Activated gamma-delta T cell treated with anti-CD3 and anti-CD28 coated beads, Interleukin-2, amount 50 U/mL, for 16 hours (primary cell): ENCODE results near the gene APOL4.
"Not testable (repeated sequence)": the region's sequence is repeated elsewhere in the genome, so short reads cannot be mapped to it uniquely, and the experiment has no call there.

Experiments
- DNase-seq: peaks from one replicate; pipeline ENCODE4 v3.0.0-alpha.2; 2020; ENCODE audit warnings: low read depth

APOL4 gene

DNA sequence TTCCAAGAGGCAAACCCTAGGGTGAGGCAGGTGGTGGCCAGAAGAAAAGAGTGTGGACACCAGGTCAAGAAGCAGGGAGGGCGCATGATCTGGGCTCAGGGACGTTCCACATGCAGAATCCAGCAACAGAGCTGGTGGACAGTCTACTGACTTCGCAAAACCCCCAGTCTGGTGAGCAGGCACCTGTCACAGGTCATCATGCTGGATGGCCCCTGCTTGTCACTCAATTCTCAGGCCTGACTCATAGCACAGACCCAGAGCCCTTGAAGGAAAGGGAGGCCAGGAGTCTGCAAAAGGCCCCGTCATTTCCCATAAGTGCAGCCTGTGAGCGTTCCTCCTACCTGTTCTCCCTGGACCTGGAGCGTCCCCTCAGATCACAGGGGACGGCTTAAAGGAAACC lies 18.2 kb downstream of the APOL4 start:
- no peak for DNase-seq

- no peak for DNase-seq
Observed at GRCh38 chr22:36182857-36183256, 18.8 kb downstream of the APOL4 start.

DNA sequence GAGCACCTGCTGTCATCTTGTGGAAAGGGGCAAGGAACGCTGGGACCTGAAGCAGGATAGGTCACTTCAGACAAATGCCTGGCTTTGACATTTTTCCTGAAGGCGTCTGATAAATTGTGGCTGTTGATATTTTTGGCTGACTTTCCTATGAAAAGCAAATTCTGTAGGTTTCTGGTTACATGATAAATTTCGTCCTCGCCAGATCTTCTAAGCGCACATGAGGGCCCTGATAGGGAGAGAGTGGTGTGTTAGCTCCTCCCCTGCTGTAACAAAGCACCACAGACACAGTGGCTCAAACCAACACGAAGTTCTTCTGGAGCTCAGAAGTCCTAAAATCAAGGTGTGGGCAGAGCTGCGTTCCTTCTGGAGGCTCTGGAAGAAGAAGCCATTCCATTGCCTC lies 19.6 kb downstream of the APOL4 start:
- DNase-seq, result no peak

GRCh38 chr22:36180928-36181327 lies 20.7 kb downstream of the APOL4 start:
- no peak for DNase-seq

GRCh38 chr22:36180038-36180880 lies 21.4 kb downstream of the APOL4 start:
- DNase-seq, result peak; percentile 84

- no peak for DNase-seq
Observed at GRCh38 chr22:36177160-36177559, 24.4 kb downstream of the APOL4 start.

DNA sequence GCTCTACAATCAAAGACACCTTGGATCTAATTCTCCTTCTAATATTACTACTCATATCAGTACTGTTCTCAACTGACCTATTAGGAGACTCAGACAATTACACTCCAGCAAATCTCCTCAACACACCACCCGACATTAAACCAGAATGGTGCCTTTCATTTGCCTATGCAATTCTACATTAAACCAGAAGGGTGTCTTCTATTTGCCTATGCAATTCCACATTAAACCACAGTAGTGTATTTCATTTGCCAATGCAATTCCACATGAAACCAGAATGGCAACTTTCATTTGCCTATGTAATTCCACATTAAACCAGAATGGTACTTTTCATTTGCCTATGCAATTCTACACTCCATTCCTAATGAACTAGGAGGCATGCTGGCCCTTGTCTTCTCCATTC lies 25.7 kb downstream of the APOL4 start:
- no peak for DNase-seq

- DNase-seq, result no peak
Observed at GRCh38 chr22:36171941-36172340, 29.7 kb downstream of the APOL4 start.

DNA sequence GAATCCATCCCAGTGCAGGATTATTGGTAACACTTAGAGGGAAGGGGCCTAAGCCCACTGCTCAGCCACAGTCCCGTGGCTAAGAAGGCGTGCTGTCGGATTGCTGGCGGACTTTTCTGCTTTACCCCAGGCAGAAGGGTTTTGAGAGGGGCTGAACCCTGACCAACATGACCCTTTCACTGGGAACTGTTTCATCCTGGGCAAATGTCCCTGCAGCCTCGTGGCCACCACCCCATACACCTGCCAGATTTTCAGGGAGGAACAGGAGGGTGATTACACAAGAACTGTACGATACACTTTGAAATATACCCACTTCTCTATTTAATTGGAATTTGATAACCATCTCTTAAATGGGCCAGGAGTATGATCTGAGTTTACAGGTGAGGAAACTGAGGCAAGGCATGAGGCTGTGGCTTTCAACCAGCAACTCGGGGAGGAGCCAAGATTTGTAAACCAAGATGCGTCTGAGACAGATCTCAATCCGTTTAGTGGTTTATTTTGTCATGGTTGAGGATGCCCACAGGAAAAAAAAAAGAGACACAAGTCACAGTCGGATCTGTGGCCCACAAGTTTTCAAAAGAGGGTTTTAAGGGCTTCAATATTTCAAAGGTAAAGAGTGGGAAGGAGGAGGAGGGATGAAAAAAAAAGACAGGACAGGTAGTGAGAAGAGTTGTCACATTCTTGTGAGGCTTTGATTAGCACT lies 34.9 kb downstream of the APOL4 start:
- no peak for DNase-seq

DNA sequence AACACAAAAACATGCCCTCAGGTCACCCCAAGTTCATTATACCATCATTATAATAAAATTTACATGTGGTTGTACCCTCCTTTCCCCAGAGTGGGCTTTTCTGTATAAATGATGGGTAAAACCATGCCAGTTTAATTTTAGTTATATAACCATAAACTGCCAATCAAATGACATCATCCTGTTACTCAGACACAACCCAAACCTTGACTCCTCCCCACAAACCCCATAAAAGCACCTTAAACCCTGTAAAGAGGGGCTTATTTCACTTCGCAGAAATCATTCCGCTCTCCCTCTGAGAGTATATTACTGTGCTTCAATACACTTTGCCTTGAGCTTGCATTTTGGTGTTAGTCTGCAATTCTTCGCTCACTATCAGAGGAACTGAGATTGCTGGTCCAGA lies 35.5 kb downstream of the APOL4 start:
- DNase-seq, result no peak

- DNase-seq, result no peak
Observed at GRCh38 chr22:36165141-36165540, 36.5 kb downstream of the APOL4 start.

- DNase-seq, result no peak
Observed at GRCh38 chr22:36164621-36165020, 37.0 kb downstream of the APOL4 start.

GRCh38 chr22:36163497-36163896 lies 38.1 kb downstream of the APOL4 start:
- DNase-seq, result no peak

DNA sequence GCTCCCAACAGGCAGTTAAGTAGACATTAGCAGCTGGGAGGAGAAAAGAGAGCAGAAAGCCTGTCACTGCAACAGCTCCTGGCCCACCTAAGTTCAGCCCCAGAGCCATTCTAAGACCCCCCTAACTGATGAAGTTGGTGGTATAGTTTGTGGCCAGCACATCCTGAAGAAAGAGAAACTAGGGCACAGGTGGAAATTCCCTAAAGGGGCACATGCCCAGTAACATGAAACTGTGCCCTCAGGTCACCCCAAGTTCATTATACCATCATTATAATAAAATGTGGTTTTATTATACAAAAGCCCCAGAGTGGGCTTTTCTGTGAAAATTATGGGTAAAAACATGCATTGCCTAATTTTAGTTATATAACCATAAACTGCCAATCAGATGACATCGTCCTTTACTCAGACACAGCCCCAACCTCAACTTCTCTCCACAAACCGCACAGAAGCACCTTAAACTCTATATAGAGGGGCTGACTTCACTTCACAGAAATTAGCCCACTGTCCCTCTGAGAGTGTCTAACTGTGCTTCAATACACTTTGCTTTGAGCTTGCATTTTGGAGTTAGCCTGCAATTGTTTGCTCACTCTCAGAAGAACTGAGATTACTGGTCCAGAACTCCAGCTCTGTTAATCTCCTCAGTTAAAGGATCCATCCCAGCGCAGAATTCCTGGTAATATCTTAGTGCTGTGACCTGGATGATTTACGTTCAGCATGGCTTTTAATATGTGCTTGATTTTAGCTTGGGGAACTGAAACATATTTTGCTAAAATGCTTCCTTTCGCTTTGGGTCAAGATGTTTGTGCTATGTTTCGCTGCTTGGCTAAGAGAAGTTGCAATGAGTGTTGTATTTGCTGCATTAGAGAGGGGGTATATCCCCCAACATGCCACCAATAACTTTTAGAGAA lies 39.2 kb downstream of the APOL4 start:
- peak; percentile 39 for DNase-seq

DNA sequence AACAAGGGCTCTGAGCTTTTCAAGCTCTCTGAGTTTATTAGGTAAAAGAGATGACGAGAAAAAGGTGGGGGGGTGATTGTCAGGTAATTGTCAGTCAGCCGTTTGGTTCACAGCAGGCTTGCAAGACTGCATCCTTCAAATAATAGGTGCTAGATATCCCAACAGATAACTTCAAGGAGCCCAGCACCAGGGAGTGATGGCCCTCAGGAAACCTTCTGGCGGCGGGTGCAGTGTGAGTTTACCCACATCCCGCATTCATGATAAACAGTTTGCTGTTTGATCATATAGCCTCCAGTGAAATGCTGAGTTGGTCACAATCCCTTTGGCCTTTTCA lies 39.8 kb downstream of the APOL4 start:
- DNase-seq, result not testable (repeated sequence)

- DNase-seq, result peak; percentile 25
Observed at GRCh38 chr22:36160499-36160942, 41.1 kb downstream of the APOL4 start, which contains the start of gene APOL3. Gene APOL3 (minus strand): TSS chr22:36160755. CDS start chr22:36149055, 11,700 bp downstream.

DNA sequence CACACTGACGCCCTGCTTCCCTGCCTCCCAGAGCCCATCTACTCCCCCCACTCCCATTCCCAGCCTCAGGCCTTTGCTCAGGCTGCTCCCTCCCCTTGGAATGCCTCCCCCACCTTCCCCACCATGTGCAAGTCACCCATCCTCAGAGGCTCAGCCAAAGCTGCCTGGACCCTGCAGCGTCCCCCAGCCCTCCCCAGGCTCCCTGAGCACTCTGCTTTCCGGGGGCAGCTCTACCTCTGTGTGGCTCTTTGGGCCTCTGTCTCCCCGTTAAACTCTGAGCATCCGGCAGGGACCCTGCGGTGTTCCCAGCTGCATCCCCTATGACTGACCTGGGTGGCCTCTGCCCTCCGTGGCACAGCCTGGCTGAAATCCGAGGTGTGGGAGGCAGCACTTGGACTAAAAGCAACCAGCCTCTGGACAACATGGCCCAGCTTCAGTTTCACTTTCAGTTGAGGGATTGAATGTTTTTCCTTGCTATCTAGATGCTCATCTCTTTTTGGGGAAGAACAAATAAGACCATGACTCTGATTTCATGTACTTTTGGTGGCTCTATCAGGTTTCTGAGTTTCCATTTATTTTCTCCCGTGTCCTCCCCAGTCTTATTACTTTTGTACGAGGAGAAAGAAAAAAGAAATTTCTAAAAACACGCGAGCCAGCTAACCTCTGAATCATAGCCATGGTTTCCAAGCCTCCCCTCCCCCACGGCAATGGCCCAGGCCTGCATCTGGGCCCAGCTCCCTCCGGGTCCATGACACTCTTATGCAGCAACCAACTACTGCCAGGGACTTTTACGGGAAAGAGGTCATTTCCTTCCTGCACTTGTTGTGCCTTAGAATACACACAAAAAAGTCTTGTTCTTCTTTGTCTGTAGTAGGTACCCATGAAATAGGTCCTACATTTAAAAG lies 44.8 kb downstream of the APOL4 start:
- DNase-seq, result peak; percentile 63

DNA sequence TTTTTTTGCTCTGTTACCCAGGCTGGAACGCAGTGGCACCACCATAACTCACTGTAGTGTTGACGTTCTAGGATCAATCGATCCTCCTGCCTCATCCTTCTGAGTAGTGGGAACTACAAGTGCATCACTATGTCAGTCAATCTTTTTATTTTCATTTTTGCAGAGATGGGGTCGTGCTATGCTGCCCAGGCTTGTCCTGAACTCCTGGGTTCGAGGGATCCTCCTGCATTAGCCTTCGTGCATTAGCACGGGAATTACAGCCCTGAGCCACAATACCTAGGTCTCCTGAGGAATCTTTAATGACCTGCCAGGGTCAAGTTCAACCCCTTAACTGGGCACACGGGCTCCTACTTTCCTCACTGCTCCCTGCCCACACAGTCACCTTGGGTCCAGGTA lies 45.5 kb downstream of the APOL4 start:
- no peak for DNase-seq

DNA sequence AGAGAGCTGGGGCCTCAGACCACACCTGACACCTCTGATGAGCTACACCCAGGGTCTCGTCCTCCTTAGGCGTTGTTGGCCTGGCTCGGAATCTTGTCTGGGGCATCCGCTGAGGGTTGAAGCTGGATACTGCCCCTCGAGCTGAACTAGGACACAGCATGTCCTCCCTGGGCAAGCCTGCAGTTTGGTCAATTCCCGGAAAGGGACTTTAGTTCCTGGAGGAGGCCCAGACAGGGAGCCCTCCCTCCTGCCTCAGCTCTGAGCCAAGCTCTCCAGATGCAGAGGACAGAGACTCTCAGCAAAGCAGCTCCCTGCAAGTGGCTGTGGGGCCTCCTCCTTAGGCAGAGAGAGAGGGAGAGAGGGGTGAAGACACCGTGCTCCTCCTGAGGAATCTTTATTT lies 45.9 kb downstream of the APOL4 start:
- no peak for DNase-seq

DNA sequence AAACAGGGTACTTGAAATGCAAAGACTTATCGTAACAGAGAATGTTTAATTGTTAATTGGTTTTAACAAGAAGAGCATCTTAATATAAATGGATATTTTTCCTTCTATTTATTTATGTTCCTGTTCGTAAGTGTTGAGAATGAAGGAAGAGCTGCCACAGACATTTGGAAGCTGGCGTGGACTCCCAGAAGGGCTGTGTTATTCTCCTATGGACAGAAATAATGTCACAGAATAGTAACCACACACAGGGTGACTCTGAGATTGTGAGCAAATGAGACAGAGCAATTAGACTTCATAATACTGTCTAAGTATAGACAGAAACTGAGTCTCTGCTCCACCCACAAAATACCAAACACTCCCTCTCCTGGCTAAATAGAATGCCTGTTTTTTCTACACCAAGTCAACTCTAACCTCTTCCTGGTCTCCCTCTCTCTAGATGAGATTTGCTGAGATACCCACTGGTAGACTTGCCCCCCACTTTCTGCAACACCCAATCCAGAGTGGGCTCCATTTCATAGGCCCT lies 47.1 kb downstream of the APOL4 start:
- no peak for DNase-seq
